GM21515 (cell line): ENCODE data around the gene VPS9D1.
A peak's percentile ranks its signal among the peaks of the same experiment; 100 is the strongest.

Source experiments
- ATAC-seq: cut with Tn5 transposase; IDR thresholded peaks from one replicate; pipeline ENCODE4 v1.9.1; 2021; ENCODE audit not compliant: unreplicated experiment

VPS9D1 gene

GRCh38 chr16:89720813-89721545, at the start of gene VPS9D1, which contains the start of gene ZNF276:
Gene VPS9D1, minus strand, starts transcription at chr16:89720898. Its CDS starts 37 bp downstream, at chr16:89720861.
Gene ZNF276, plus strand, starts transcription at chr16:89721537. Its CDS starts 104 bp downstream, at chr16:89721641.
- ATAC-seq, result peak; percentile 41

GRCh38 chr16:89770367-89770766, 49.7 kb upstream of the VPS9D1 start:
- ATAC-seq, result no peak

GRCh38 chr16:89765292-89765830, 44.7 kb upstream of the VPS9D1 start:
- no peak for ATAC-seq

GRCh38 chr16:89764711-89765201, 44.1 kb upstream of the VPS9D1 start:
- peak; percentile 80 for ATAC-seq

GRCh38 chr16:89761304-89761922, 40.7 kb upstream of the VPS9D1 start:
- no peak for ATAC-seq

GRCh38 chr16:89759746-89760340, 39.1 kb upstream of the VPS9D1 start:
- ATAC-seq, result no peak

- no peak for ATAC-seq
Measured at GRCh38 chr16:89749637-89750036, 28.9 kb upstream of the VPS9D1 start.

- ATAC-seq, result no peak
Measured at GRCh38 chr16:89748921-89749320, 28.2 kb upstream of the VPS9D1 start.

- no peak for ATAC-seq
Measured at GRCh38 chr16:89748076-89748475, 27.4 kb upstream of the VPS9D1 start.

GRCh38 chr16:89746043-89746442, 25.3 kb upstream of the VPS9D1 start:
- no peak for ATAC-seq

- ATAC-seq, result no peak
Measured at GRCh38 chr16:89744813-89745212, 24.1 kb upstream of the VPS9D1 start.

GRCh38 chr16:89742948-89743347, 22.2 kb upstream of the VPS9D1 start:
- no peak for ATAC-seq

GRCh38 chr16:89741342-89742014, 20.8 kb upstream of the VPS9D1 start:
- ATAC-seq, result no peak

- no peak for ATAC-seq
Measured at GRCh38 chr16:89739383-89739782, 18.7 kb upstream of the VPS9D1 start.

GRCh38 chr16:89738538-89739317, 18.0 kb upstream of the VPS9D1 start:
- no peak for ATAC-seq

GRCh38 chr16:89738072-89738377, 17.3 kb upstream of the VPS9D1 start:
- ATAC-seq, result no peak

- no peak for ATAC-seq
Measured at GRCh38 chr16:89737341-89738071, 16.8 kb upstream of the VPS9D1 start.

- ATAC-seq, result no peak
Measured at GRCh38 chr16:89736554-89736953, 15.9 kb upstream of the VPS9D1 start.

GRCh38 chr16:89733792-89734191, 13.1 kb upstream of the VPS9D1 start:
- ATAC-seq, result no peak

- ATAC-seq, result no peak
Measured at GRCh38 chr16:89733322-89733721, 12.6 kb upstream of the VPS9D1 start.
